Esophagus squamous epithelium (tissue), 4 donors: ENCODE results near the gene FMN2.

Experiments
- CTCF ChIP-seq, 6 experiments: fragments of 450-650 bp in 4 of 6; fragments of 200-600 bp in 2 of 6; sonication (generic) in 2 of 6; IDR thresholded peaks; one replicate each; pipeline ENCODE4 v1.5.1; 2016 to 2019; ENCODE audit warnings: antibody characterized with exemption in 6 of 6, mild to moderate bottlenecking in 4 of 6, moderate library complexity in 4 of 6
- POLR2A ChIP-seq, 4 donors: fragments of 450-650 bp; IDR thresholded peaks; one replicate each; pipeline ENCODE4 v1.6.1; 2017; ENCODE audit warnings: antibody characterized with exemption in 4 of 4, mild to moderate bottlenecking in 4 of 4, moderate library complexity in 3 of 4

- TF ChIP-seq CTCF (IDR thresholded peaks at IDR 0.05) (no peak), POLR2A (IDR thresholded peaks at IDR 0.05) (no peak)
These were observed 163.2 kb downstream of the FMN2 start for GRCh38 chr1:240254778-240255291.
